ENCODE data around the gene NAIP. TPM values are rescaled to one million over a fixed set of nuclear protein-coding genes. Genes with fewer than 3 reads are reported as not detected.
"Not testable (repeated sequence)": the region's sequence is repeated elsewhere in the genome, so short reads cannot be mapped to it uniquely, and the experiment has no call there.

Gene NAIP
- 22.8 TPM for total RNA-seq

GRCh38 chr5:71025289-71025953 lies at the start of gene NAIP:
TSS of gene NAIP (minus strand) at chr5:71025339. CDS start at chr5:71012915, 12,424 bp downstream.
- H3K36me3 ChIP-seq; H3K27me3 ChIP-seq; H3K4me3 ChIP-seq; DNase-seq (ENCODE audit: extremely low spot score in 2 of 2); H3K9me3 ChIP-seq; H3K27ac ChIP-seq; intact Hi-C loops (cut with DNase I); H3K4me1 ChIP-seq: not testable (repeated sequence)

GRCh38 chr5:71067262-71067928 lies 42.3 kb upstream of the NAIP start, which contains the start of gene GTF2H2:
TSS of gene GTF2H2 (minus strand) at chr5:71067676. CDS start at chr5:71062763, 4,913 bp downstream.
- DNase-seq (ENCODE audit: extremely low spot score in 2 of 2); H3K27me3 ChIP-seq; H3K4me3 ChIP-seq; intact Hi-C loops (cut with DNase I); H3K27ac ChIP-seq; H3K9me3 ChIP-seq; H3K4me1 ChIP-seq; H3K36me3 ChIP-seq: not testable (repeated sequence)

- H3K27me3 ChIP-seq; DNase-seq (ENCODE audit: extremely low spot score in 2 of 2); H3K4me3 ChIP-seq; H3K36me3 ChIP-seq; H3K9me3 ChIP-seq; intact Hi-C loops (cut with DNase I); H3K27ac ChIP-seq; H3K4me1 ChIP-seq: not testable (repeated sequence)
Measured at GRCh38 chr5:71061322-71061721, 36.2 kb upstream of the NAIP start.

GRCh38 chr5:71059426-71059825 lies 34.3 kb upstream of the NAIP start:
- H3K4me1 ChIP-seq; H3K9me3 ChIP-seq; H3K36me3 ChIP-seq; DNase-seq (ENCODE audit: extremely low spot score in 2 of 2); intact Hi-C loops (cut with DNase I); H3K27me3 ChIP-seq; H3K4me3 ChIP-seq; H3K27ac ChIP-seq: not testable (repeated sequence)

GRCh38 chr5:71044808-71045207 lies 19.7 kb upstream of the NAIP start:
- H3K27me3 ChIP-seq; H3K36me3 ChIP-seq; H3K27ac ChIP-seq; H3K4me3 ChIP-seq; H3K4me1 ChIP-seq; intact Hi-C loops (cut with DNase I); H3K9me3 ChIP-seq; DNase-seq (ENCODE audit: extremely low spot score in 2 of 2): not testable (repeated sequence)

- H3K27ac ChIP-seq; H3K27me3 ChIP-seq; DNase-seq (ENCODE audit: extremely low spot score in 2 of 2); H3K4me3 ChIP-seq; H3K4me1 ChIP-seq; intact Hi-C loops (cut with DNase I); H3K36me3 ChIP-seq; H3K9me3 ChIP-seq: not testable (repeated sequence)
Measured at GRCh38 chr5:71044128-71044527, 19.0 kb upstream of the NAIP start.

GRCh38 chr5:71031046-71031776 lies 6.1 kb upstream of the NAIP start:
- H3K9me3 ChIP-seq; intact Hi-C loops (cut with DNase I); H3K4me3 ChIP-seq; H3K36me3 ChIP-seq; H3K27me3 ChIP-seq; H3K4me1 ChIP-seq; H3K27ac ChIP-seq; DNase-seq (ENCODE audit: extremely low spot score in 2 of 2): not testable (repeated sequence)

GRCh38 chr5:71020643-71021042 lies 4.5 kb downstream of the NAIP start:
- H3K4me3 ChIP-seq; DNase-seq (ENCODE audit: extremely low spot score in 2 of 2); H3K4me1 ChIP-seq; H3K27me3 ChIP-seq; H3K36me3 ChIP-seq; H3K27ac ChIP-seq; H3K9me3 ChIP-seq; intact Hi-C loops (cut with DNase I): not testable (repeated sequence)

- H3K36me3 ChIP-seq; H3K27me3 ChIP-seq; H3K4me1 ChIP-seq; H3K4me3 ChIP-seq; H3K27ac ChIP-seq; intact Hi-C loops (cut with DNase I); H3K9me3 ChIP-seq; DNase-seq (ENCODE audit: extremely low spot score in 2 of 2): not testable (repeated sequence)
Measured at GRCh38 chr5:71018376-71019005, 6.6 kb downstream of the NAIP start.

Data from vagina (tissue), 2 donors.